CD4-positive, alpha-beta T cell treated with Interleukin-6 for 4 hours (primary cell): ENCODE measurements around the gene KLK12.

Experiments
- DNase-seq: peaks from one replicate; pipeline ENCODE4 v3.0.0-alpha.2; 2020; ENCODE audit warnings: mixed read lengths

Gene KLK12

GRCh38 chr19:51044327-51044726 is 9.5 kb upstream of the KLK12 start:
- no peak for DNase-seq

GRCh38 chr19:51043497-51043896 is 8.7 kb upstream of the KLK12 start:
- no peak for DNase-seq

GRCh38 chr19:51040151-51040550 is 5.3 kb upstream of the KLK12 start:
- no peak for DNase-seq

GRCh38 chr19:51036519-51036918 is 1.7 kb upstream of the KLK12 start:
- no peak for DNase-seq

GRCh38 chr19:51031880-51032225 is 2.9 kb downstream of the KLK12 start:
- DNase-seq: no peak

- DNase-seq: no peak
Observed at GRCh38 chr19:51031220-51031879, 3.5 kb downstream of the KLK12 start.

GRCh38 chr19:51030631-51031030 is 4.2 kb downstream of the KLK12 start:
- DNase-seq: no peak

GRCh38 chr19:51029718-51030117 is 5.1 kb downstream of the KLK12 start:
- no peak for DNase-seq

GRCh38 chr19:51027873-51028272 is 6.9 kb downstream of the KLK12 start:
- DNase-seq: no peak

- DNase-seq: no peak
Observed at GRCh38 chr19:51027126-51027806, 7.5 kb downstream of the KLK12 start.

GRCh38 chr19:51026554-51026831 is 8.3 kb downstream of the KLK12 start, which contains the start of gene KLK11:
KLK11 (minus strand) TSS chr19:51026616; CDS start chr19:51025631, 985 bp downstream.
- DNase-seq: no peak

GRCh38 chr19:51025809-51026553 is 8.8 kb downstream of the KLK12 start:
- DNase-seq: no peak

GRCh38 chr19:51025401-51025800 is 9.4 kb downstream of the KLK12 start:
- DNase-seq: no peak

GRCh38 chr19:51024924-51025323 is 9.9 kb downstream of the KLK12 start:
- DNase-seq: no peak

- no peak for DNase-seq
Observed at GRCh38 chr19:51023946-51024345, 10.9 kb downstream of the KLK12 start.

GRCh38 chr19:51022526-51022925 is 12.3 kb downstream of the KLK12 start:
- no peak for DNase-seq

- DNase-seq: peak; percentile 13
Observed at GRCh38 chr19:51020988-51021651, 13.7 kb downstream of the KLK12 start.

- no peak for DNase-seq
Observed at GRCh38 chr19:51019544-51019925, 15.3 kb downstream of the KLK12 start, which contains the start of gene KLK10. KLK10 (minus strand) TSS chr19:51019709; CDS start chr19:51019130, 579 bp downstream.

- DNase-seq: no peak
Observed at GRCh38 chr19:51018745-51019543, 15.9 kb downstream of the KLK12 start.

- no peak for DNase-seq
Observed at GRCh38 chr19:51016798-51017683, 17.8 kb downstream of the KLK12 start.

GRCh38 chr19:51015691-51016267 is 19.0 kb downstream of the KLK12 start:
- DNase-seq: no peak
